K562 (cell line): Measurements from ENCODE around the gene SLC3A2. TPM values are rescaled to one million over a fixed set of nuclear protein-coding genes. Genes with fewer than 3 reads are reported as not detected.

Experiments
- CBFA2T2 ChIP-seq: fragments of 450-650 bp; conservative IDR thresholded peaks from 2 replicates; pipeline ENCODE4 v1.6.1; 2017; ENCODE audit warnings: mild to moderate bottlenecking
- EGR1 ChIP-seq: fragments of 450-650 bp; conservative IDR thresholded peaks from 2 replicates; pipeline ENCODE4 v1.6.1; 2017; ENCODE audit warnings: mild to moderate bottlenecking
- JUN ChIP-seq, 2 experiments: sonication (generic) in 1 of 2; formaldehyde crosslinking in 1 of 2; IDR thresholded peaks; 2 replicates each; pipeline versions ENCODE4 v1.6.1 to v1.8.0; 2012 to 2022; ENCODE audit warnings: borderline replicate concordance in 2 of 2, mild to moderate bottlenecking in 2 of 2, improper control_type of control experiment in 1 of 2, low read depth in 1 of 2, low read length in 1 of 2, missing genetic modification reagents in 1 of 2
- OTX1 ChIP-seq: fragments of 450-650 bp; formaldehyde crosslinking; IDR thresholded peaks from 2 replicates; pipeline ENCODE4 v1.4.0; 2022; ENCODE audit warnings: mild to moderate bottlenecking
- PCBP1 ChIP-seq: fragments of 200-400 bp; formaldehyde crosslinking; IDR thresholded peaks from 2 replicates; pipeline ENCODE4 v1.6.1; 2018; ENCODE audit warnings: mild to moderate bottlenecking, low read depth, low read length; ENCODE audit not compliant: poor library complexity, severe bottlenecking
- PHF21A ChIP-seq: fragments of 450-650 bp; IDR thresholded peaks from 2 replicates; pipeline ENCODE4 v1.6.1; 2017; ENCODE audit warnings: low read depth, borderline replicate concordance
- PHF8 ChIP-seq: fragments of 200-600 bp; sonication (generic); IDR thresholded peaks from 2 replicates; pipeline ENCODE4 v1.6.1; 2012; ENCODE audit warnings: mixed run types, mild to moderate bottlenecking, inconsistent platforms, low read length, moderate library complexity, borderline replicate concordance
- SIX5 ChIP-seq, 2 experiments: IDR thresholded peaks; 2 replicates each; pipeline ENCODE4 v1.6.1; 2011; ENCODE audit warnings: low read length in 2 of 2, borderline replicate concordance in 1 of 2, low read depth in 1 of 2, mild to moderate bottlenecking in 1 of 2, moderate library complexity in 1 of 2; ENCODE audit not compliant: insufficient read depth in 1 of 2
- STAG1 ChIP-seq: sonication (generic); formaldehyde crosslinking; IDR thresholded peaks from 2 replicates; pipeline ENCODE4 v1.5.0; 2020; ENCODE audit warnings: missing genetic modification reagents, borderline replicate concordance
- ZFP30 ChIP-seq: fragments of 250-450 bp; sonication (Bioruptor Pico); IDR thresholded peaks from 2 replicates; pipeline ENCODE4 v1.8.0; 2022; ENCODE audit warnings: moderate library complexity, mild to moderate bottlenecking, inconsistent platforms, borderline replicate concordance
- ZNF766 ChIP-seq: fragments of 200-800 bp; sonication (Bioruptor generic); conservative IDR thresholded peaks from 2 replicates; pipeline ENCODE4 v1.6.1; 2016; ENCODE audit warnings: missing genetic modification characterization, missing compliant biosample characterization
- polyA plus RNA-seq, 8 experiments: library from polyadenylated mRNA; depleted of rRNA in 4 of 8; stranded (reverse) in 5 of 8; unstranded in 3 of 8; fragments of >200 nt; fragmentation: Nextera tagmentation in 2 of 8; fragmentation: Illumina TruSeq in 1 of 8; extraction: Ambion mirVana in 2 of 8; extraction: Trizol in 1 of 8; gene quantifications; 2 replicates each; pipeline versions ENCODE4 v1.2.1 to v1.2.3, GENCODE V29; 2011 to 2014; ENCODE audit warnings: inconsistent platforms in 1 of 8, missing spikeins in 1 of 8
- total RNA-seq, 7 experiments: library from RNA; depleted of rRNA in 6 of 7; stranded (reverse); fragments of >200 nt in 6 of 7; fragmentation: Illumina TruSeq in 2 of 7; extraction: Trizol in 2 of 7; gene quantifications; 2 replicates each; pipeline versions ENCODE4 v1.2.1 to v1.2.3, GENCODE V29; 2011 to 2021; ENCODE audit warnings: low replicate concordance in 1 of 7
- TF ChIP-seq, protein P1 (sequence below): fragments of 450-650 bp; IDR thresholded peaks from 2 replicates; pipeline ENCODE4 v1.6.1; 2016; ENCODE audit warnings: mild to moderate bottlenecking, moderate library complexity
- TF ChIP-seq, protein P2 (sequence below): fragments of 200-800 bp; sonication (Bioruptor generic); IDR thresholded peaks from 2 replicates; pipeline ENCODE4 v1.6.1; 2017; ENCODE audit warnings: missing genetic modification characterization, missing compliant biosample characterization

Gene SLC3A2
- total and polyA plus RNA-seq, 9 of the 15 experiments (the other 6 are each of a cell fraction or from before 2014, with no cell fraction given), result 20.0 to 296 (median 214) TPM

DNA sequence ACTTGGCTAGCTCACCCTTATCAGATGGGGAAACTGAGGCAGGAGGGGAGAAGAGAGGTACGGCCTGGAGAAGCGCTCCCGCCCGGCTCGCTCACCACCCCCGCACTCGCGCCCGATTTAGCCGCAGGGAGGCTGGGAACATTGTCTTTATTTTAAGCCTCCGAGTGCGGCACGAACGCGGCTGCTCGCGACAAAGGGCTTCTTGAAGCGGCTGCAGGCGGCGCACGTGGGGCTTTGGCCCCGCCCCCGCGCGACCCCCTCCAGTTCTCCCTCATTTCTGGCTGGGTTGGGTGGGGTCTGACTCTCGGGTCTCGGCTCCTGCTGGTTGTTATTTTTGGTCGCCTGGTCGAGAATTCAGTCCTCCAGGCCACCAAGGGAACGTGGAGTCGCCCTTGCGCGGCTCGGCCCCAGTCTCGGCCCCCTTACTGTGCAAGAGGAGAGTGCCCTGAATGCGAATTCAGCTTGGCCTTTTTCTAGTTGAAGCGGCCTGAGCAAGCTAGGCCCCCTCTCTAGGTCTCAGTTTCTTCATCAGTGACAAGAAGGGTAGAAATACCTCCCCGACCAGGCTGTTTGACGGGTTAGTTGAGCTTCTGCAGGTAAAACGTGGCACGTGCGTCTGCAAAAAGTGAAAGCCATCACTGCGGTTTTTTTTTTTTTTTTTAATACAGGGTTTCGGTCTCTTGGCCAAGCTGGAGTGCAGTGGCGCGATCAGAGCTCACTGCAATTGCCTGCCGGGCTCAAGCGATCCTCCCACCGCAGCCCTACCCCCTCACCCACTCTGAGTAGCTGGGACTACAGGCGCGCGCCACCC is 43.1 kb downstream of the SLC3A2 start (continued):
- TF ChIP-seq SIX5 (IDR thresholded peaks at IDR 0.05; ENCODE audit: borderline replicate concordance in 1 of 2, insufficient read depth in 1 of 2, low read depth in 1 of 2, low read length in 2 of 2), result no peak
- TF ChIP-seq, protein P1, sequence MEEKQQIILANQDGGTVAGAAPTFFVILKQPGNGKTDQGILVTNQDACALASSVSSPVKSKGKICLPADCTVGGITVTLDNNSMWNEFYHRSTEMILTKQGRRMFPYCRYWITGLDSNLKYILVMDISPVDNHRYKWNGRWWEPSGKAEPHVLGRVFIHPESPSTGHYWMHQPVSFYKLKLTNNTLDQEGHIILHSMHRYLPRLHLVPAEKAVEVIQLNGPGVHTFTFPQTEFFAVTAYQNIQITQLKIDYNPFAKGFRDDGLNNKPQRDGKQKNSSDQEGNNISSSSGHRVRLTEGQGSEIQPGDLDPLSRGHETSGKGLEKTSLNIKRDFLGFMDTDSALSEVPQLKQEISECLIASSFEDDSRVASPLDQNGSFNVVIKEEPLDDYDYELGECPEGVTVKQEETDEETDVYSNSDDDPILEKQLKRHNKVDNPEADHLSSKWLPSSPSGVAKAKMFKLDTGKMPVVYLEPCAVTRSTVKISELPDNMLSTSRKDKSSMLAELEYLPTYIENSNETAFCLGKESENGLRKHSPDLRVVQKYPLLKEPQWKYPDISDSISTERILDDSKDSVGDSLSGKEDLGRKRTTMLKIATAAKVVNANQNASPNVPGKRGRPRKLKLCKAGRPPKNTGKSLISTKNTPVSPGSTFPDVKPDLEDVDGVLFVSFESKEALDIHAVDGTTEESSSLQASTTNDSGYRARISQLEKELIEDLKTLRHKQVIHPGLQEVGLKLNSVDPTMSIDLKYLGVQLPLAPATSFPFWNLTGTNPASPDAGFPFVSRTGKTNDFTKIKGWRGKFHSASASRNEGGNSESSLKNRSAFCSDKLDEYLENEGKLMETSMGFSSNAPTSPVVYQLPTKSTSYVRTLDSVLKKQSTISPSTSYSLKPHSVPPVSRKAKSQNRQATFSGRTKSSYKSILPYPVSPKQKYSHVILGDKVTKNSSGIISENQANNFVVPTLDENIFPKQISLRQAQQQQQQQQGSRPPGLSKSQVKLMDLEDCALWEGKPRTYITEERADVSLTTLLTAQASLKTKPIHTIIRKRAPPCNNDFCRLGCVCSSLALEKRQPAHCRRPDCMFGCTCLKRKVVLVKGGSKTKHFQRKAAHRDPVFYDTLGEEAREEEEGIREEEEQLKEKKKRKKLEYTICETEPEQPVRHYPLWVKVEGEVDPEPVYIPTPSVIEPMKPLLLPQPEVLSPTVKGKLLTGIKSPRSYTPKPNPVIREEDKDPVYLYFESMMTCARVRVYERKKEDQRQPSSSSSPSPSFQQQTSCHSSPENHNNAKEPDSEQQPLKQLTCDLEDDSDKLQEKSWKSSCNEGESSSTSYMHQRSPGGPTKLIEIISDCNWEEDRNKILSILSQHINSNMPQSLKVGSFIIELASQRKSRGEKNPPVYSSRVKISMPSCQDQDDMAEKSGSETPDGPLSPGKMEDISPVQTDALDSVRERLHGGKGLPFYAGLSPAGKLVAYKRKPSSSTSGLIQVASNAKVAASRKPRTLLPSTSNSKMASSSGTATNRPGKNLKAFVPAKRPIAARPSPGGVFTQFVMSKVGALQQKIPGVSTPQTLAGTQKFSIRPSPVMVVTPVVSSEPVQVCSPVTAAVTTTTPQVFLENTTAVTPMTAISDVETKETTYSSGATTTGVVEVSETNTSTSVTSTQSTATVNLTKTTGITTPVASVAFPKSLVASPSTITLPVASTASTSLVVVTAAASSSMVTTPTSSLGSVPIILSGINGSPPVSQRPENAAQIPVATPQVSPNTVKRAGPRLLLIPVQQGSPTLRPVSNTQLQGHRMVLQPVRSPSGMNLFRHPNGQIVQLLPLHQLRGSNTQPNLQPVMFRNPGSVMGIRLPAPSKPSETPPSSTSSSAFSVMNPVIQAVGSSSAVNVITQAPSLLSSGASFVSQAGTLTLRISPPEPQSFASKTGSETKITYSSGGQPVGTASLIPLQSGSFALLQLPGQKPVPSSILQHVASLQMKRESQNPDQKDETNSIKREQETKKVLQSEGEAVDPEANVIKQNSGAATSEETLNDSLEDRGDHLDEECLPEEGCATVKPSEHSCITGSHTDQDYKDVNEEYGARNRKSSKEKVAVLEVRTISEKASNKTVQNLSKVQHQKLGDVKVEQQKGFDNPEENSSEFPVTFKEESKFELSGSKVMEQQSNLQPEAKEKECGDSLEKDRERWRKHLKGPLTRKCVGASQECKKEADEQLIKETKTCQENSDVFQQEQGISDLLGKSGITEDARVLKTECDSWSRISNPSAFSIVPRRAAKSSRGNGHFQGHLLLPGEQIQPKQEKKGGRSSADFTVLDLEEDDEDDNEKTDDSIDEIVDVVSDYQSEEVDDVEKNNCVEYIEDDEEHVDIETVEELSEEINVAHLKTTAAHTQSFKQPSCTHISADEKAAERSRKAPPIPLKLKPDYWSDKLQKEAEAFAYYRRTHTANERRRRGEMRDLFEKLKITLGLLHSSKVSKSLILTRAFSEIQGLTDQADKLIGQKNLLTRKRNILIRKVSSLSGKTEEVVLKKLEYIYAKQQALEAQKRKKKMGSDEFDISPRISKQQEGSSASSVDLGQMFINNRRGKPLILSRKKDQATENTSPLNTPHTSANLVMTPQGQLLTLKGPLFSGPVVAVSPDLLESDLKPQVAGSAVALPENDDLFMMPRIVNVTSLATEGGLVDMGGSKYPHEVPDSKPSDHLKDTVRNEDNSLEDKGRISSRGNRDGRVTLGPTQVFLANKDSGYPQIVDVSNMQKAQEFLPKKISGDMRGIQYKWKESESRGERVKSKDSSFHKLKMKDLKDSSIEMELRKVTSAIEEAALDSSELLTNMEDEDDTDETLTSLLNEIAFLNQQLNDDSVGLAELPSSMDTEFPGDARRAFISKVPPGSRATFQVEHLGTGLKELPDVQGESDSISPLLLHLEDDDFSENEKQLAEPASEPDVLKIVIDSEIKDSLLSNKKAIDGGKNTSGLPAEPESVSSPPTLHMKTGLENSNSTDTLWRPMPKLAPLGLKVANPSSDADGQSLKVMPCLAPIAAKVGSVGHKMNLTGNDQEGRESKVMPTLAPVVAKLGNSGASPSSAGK, result peak; percentile 34; the same call in 1 of the 2 replicates
- TF ChIP-seq JUN (IDR thresholded peaks at IDR 0.05; ENCODE audit: borderline replicate concordance, low read depth, low read length), result no peak
- TF ChIP-seq JUN (CRISPR knock-in tag; IDR thresholded peaks at IDR 0.05; ENCODE audit: borderline replicate concordance), result no peak
- TF ChIP-seq EGR1, result peak; percentile 60
- TF ChIP-seq PHF8, result peak; percentile 13; the same call in 1 of the 2 replicates
- TF ChIP-seq OTX1 (CRISPR knock-in tag), result no peak
- TF ChIP-seq ZNF766 (CRISPR knock-in tag), result no peak
- TF ChIP-seq, protein P2, sequence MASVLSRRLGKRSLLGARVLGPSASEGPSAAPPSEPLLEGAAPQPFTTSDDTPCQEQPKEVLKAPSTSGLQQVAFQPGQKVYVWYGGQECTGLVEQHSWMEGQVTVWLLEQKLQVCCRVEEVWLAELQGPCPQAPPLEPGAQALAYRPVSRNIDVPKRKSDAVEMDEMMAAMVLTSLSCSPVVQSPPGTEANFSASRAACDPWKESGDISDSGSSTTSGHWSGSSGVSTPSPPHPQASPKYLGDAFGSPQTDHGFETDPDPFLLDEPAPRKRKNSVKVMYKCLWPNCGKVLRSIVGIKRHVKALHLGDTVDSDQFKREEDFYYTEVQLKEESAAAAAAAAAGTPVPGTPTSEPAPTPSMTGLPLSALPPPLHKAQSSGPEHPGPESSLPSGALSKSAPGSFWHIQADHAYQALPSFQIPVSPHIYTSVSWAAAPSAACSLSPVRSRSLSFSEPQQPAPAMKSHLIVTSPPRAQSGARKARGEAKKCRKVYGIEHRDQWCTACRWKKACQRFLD, result no peak
- no peak for TF ChIP-seq STAG1 (CRISPR knock-in tag)
- no peak for TF ChIP-seq CBFA2T2
- no peak for TF ChIP-seq PCBP1
- peak; percentile 84; the same call in 1 of the 2 replicates for TF ChIP-seq PHF21A
- TF ChIP-seq ZFP30 (CRISPR knock-in tag), result no peak
